ENCODE results near the gene MYBBP1A.

DNA sequence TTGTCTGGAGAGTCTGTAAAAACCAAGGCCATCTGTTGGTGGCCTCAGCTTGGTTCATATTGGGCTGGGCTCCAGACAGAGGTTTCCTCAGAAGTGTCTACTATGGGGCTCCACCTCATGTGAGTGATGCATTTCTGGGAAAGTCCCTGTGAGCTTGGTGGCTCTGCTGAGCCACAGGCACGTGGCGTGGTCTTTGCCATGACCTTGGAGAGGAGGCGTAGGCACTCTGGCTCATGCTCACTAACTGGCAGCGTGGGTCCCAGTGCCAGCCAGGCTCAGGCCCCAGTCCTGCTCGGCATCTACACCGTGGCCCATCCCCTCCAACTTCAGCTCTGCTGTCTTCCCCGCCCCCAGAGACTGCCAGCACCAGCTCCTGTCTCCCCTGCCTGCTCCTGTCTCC lies 18.5 kb upstream of the MYBBP1A start:
- no peak for TF ChIP-seq CTCF (IDR thresholded peaks at IDR 0.05)
- TF ChIP-seq POLR2A (IDR thresholded peaks at IDR 0.05), result no peak
